HepG2 (cell line): ENCODE results near the gene GJD4.

Experiments used
- ARNTL ChIP-seq: sonication (generic); formaldehyde crosslinking; IDR thresholded peaks from 2 replicates; pipeline ENCODE4 v1.4.0; 2020; ENCODE audit warnings: mild to moderate bottlenecking, missing genetic modification reagents
- ELF4 ChIP-seq: sonication (generic); formaldehyde crosslinking; IDR thresholded peaks from 2 replicates; pipeline ENCODE4 v1.5.0; 2020; ENCODE audit warnings: missing genetic modification reagents, mild to moderate bottlenecking, moderate library complexity, borderline replicate concordance
- MAFG ChIP-seq: sonication (generic); formaldehyde crosslinking; IDR thresholded peaks from 2 replicates; pipeline ENCODE4 v1.5.1; 2020; ENCODE audit warnings: mild to moderate bottlenecking, missing genetic modification reagents
- POLR2AphosphoS2 ChIP-seq: IDR thresholded peaks from 2 replicates; pipeline ENCODE4 v1.6.1; 2011; ENCODE audit warnings: low read depth, low read length, improper control_type of control experiment
- SCMH1 ChIP-seq: sonication (generic); formaldehyde crosslinking; IDR thresholded peaks from 2 replicates; pipeline ENCODE4 v1.9.0; 2021; ENCODE audit warnings: missing genetic modification reagents, mild to moderate bottlenecking, borderline replicate concordance
- ZNF136 ChIP-seq: sonication (generic); formaldehyde crosslinking; IDR thresholded peaks from 2 replicates; pipeline ENCODE4 v1.8.1; 2022; ENCODE audit warnings: low read depth, mild to moderate bottlenecking, moderate library complexity, missing genetic modification reagents
- ZNF138 ChIP-seq: sonication (generic); formaldehyde crosslinking; IDR thresholded peaks from 2 replicates; pipeline ENCODE4 v1.5.0; 2020; ENCODE audit warnings: mild to moderate bottlenecking, low read depth, missing genetic modification reagents
- TF ChIP-seq, protein P1 (sequence below): sonication (generic); formaldehyde crosslinking; conservative IDR thresholded peaks from 2 replicates; pipeline ENCODE4 v1.4.0; 2020; ENCODE audit warnings: missing genetic modification reagents
- TF ChIP-seq, protein P2 (sequence below): sonication (generic); formaldehyde crosslinking; IDR thresholded peaks from 2 replicates; pipeline ENCODE4 v1.4.0; 2020; ENCODE audit warnings: missing genetic modification reagents
- TF ChIP-seq, protein P3 (sequence below): sonication (generic); formaldehyde crosslinking; IDR thresholded peaks from 2 replicates; pipeline ENCODE4 v1.8.1; 2022; ENCODE audit warnings: low read depth, mild to moderate bottlenecking, missing genetic modification reagents
- TF ChIP-seq, protein P4 (sequence below): IDR thresholded peaks from 2 replicates; pipeline ENCODE4 v1.6.1; 2012; ENCODE audit warnings: inconsistent platforms

DNA sequence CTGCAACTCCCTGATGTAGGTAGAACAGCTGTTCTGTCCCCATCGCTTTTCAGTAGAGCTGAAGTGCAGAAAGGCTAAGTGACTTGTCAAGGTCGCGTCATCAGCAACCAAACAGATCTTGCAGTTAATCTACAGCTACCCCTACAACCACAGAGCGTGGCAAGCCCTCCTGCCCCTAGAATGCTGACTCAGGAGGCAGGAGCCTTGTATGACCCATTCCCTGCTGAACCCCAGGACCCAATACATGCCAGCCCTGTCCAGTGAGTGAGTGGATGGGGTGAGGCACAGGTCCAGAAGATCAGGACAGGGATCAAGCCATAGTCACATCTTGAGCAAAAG lies 26.6 kb upstream of the GJD4 start:
- TF ChIP-seq, protein P1, sequence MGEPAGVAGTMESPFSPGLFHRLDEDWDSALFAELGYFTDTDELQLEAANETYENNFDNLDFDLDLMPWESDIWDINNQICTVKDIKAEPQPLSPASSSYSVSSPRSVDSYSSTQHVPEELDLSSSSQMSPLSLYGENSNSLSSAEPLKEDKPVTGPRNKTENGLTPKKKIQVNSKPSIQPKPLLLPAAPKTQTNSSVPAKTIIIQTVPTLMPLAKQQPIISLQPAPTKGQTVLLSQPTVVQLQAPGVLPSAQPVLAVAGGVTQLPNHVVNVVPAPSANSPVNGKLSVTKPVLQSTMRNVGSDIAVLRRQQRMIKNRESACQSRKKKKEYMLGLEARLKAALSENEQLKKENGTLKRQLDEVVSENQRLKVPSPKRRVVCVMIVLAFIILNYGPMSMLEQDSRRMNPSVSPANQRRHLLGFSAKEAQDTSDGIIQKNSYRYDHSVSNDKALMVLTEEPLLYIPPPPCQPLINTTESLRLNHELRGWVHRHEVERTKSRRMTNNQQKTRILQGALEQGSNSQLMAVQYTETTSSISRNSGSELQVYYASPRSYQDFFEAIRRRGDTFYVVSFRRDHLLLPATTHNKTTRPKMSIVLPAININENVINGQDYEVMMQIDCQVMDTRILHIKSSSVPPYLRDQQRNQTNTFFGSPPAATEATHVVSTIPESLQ (CRISPR knock-in tag) = no peak
- TF ChIP-seq POLR2AphosphoS2 (no peak), ZNF138 (CRISPR knock-in tag) (no peak), MAFG (CRISPR knock-in tag) (no peak), ELF4 (CRISPR knock-in tag) (no peak), SCMH1 (CRISPR knock-in tag) (no peak), ARNTL (no peak), ZNF136 (no peak)
- TF ChIP-seq, protein P2, sequence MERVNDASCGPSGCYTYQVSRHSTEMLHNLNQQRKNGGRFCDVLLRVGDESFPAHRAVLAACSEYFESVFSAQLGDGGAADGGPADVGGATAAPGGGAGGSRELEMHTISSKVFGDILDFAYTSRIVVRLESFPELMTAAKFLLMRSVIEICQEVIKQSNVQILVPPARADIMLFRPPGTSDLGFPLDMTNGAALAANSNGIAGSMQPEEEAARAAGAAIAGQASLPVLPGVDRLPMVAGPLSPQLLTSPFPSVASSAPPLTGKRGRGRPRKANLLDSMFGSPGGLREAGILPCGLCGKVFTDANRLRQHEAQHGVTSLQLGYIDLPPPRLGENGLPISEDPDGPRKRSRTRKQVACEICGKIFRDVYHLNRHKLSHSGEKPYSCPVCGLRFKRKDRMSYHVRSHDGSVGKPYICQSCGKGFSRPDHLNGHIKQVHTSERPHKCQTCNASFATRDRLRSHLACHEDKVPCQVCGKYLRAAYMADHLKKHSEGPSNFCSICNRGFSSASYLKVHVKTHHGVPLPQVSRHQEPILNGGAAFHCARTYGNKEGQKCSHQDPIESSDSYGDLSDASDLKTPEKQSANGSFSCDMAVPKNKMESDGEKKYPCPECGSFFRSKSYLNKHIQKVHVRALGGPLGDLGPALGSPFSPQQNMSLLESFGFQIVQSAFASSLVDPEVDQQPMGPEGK = no peak
- TF ChIP-seq, protein P3, sequence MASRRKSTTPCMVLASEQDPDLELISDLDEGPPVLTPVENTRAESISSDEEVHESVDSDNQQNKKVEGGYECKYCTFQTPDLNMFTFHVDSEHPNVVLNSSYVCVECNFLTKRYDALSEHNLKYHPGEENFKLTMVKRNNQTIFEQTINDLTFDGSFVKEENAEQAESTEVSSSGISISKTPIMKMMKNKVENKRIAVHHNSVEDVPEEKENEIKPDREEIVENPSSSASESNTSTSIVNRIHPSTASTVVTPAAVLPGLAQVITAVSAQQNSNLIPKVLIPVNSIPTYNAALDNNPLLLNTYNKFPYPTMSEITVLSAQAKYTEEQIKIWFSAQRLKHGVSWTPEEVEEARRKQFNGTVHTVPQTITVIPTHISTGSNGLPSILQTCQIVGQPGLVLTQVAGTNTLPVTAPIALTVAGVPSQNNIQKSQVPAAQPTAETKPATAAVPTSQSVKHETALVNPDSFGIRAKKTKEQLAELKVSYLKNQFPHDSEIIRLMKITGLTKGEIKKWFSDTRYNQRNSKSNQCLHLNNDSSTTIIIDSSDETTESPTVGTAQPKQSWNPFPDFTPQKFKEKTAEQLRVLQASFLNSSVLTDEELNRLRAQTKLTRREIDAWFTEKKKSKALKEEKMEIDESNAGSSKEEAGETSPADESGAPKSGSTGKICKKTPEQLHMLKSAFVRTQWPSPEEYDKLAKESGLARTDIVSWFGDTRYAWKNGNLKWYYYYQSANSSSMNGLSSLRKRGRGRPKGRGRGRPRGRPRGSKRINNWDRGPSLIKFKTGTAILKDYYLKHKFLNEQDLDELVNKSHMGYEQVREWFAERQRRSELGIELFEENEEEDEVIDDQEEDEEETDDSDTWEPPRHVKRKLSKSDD = no peak
- TF ChIP-seq, protein P4, sequence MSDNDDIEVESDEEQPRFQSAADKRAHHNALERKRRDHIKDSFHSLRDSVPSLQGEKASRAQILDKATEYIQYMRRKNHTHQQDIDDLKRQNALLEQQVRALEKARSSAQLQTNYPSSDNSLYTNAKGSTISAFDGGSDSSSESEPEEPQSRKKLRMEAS = no peak
